PC-3 (cell line): ENCODE data around the gene S100A16. TPM values are rescaled to one million over a fixed set of nuclear protein-coding genes. Genes with fewer than 3 reads are reported as not detected.

Source experiments
- ATAC-seq: fragments of 200-7000 bp; cut with Tn5 transposase; 2 replicates; pipeline ENCODE4 v1.9.1; 2020; ENCODE audit warnings: mild to moderate bottlenecking, moderate library complexity
- BruUV-seq: library from RNA; stranded (reverse); fragments of 400-500 nt; replicated peaks from 2 replicates; lab custom pipeline; 2021; lab: Mats Ljungman, UMichigan
- CTCF ChIA-PET: fragments of 300-600 bp; sonication (Branson Sonifier 250); formaldehyde crosslinking; loops from one replicate; lab custom pipeline; 2022; ENCODE audit warnings: antibody characterized with exemption; lab: Charles Lee
- POLR2A ChIA-PET: fragments of 300-600 bp; sonication (Branson Sonifier 250); formaldehyde crosslinking; loops from one replicate; lab custom pipeline; 2022; ENCODE audit warnings: antibody characterized with exemption; ENCODE audit not compliant: unreplicated experiment; lab: Charles Lee
- DNase-seq: peaks from one replicate; pipeline ENCODE4 v3.0.0-alpha.2; 2015
- H2AFZ ChIP-seq: fragments of 300-600 bp; sonication (generic); 2 replicates; pipeline ENCODE4 v1.6.0; 2016; ENCODE audit warnings: antibody characterized with exemption, low read length
- H3F3A ChIP-seq: fragments of 300-600 bp; sonication (generic); one replicate; pipeline ENCODE4 v1.6.0; 2017; ENCODE audit warnings: antibody characterized with exemption, low read length, control low read depth, mild to moderate bottlenecking; ENCODE audit not compliant: unreplicated experiment
- H3K27ac ChIP-seq: fragments of 300-600 bp; sonication (generic); 2 replicates; pipeline ENCODE4 v1.5.1; 2016; ENCODE audit warnings: mild to moderate bottlenecking, low read length
- H3K27me3 ChIP-seq: fragments of 300-600 bp; sonication (generic); 2 replicates; pipeline ENCODE4 v1.6.1; 2016; ENCODE audit warnings: low read length, mixed read lengths
- H3K36me3 ChIP-seq: fragments of 300-600 bp; sonication (generic); 2 replicates; pipeline ENCODE4 v1.6.1; 2016; ENCODE audit warnings: low read depth, mixed run types, low read length, mixed read lengths
- H3K4me1 ChIP-seq: fragments of 300-600 bp; sonication (generic); 2 replicates; pipeline ENCODE4 v1.5.1; 2016; ENCODE audit warnings: low read length; ENCODE audit not compliant: insufficient read depth
- H3K4me2 ChIP-seq: fragments of 300-600 bp; sonication (generic); 2 replicates; pipeline ENCODE4 v1.6.0; 2016; ENCODE audit warnings: low read length
- H3K4me3 ChIP-seq: fragments of 300-600 bp; sonication (generic); 2 replicates; pipeline ENCODE4 v1.5.1; 2016; ENCODE audit warnings: mild to moderate bottlenecking, low read length, mixed read lengths
- H3K79me2 ChIP-seq: fragments of 300-600 bp; sonication (generic); 2 replicates; pipeline ENCODE4 v1.6.1; 2017; ENCODE audit warnings: low read length, mixed read lengths
- H3K9ac ChIP-seq: fragments of 300-600 bp; sonication (generic); 2 replicates; pipeline ENCODE4 v1.6.0; 2016; ENCODE audit warnings: mild to moderate bottlenecking, low read length
- H3K9me2 ChIP-seq: fragments of 300-600 bp; sonication (generic); replicated peaks from 2 replicates; pipeline ENCODE4 v1.6.1; 2016; ENCODE audit warnings: mixed run types, low read length, mixed read lengths
- H3K9me3 ChIP-seq: fragments of 300-600 bp; sonication (generic); 2 replicates; pipeline ENCODE4 v1.6.1; 2016; ENCODE audit warnings: low read length, mixed read lengths
- H4K20me1 ChIP-seq: fragments of 300-600 bp; sonication (generic); 2 replicates; pipeline ENCODE4 v1.6.1; 2016; ENCODE audit warnings: low read length, mixed read lengths
- EZH2 ChIP-seq: fragments of 300-600 bp; sonication (generic); IDR thresholded peaks from one replicate; pipeline ENCODE4 v1.6.1; 2017; ENCODE audit warnings: antibody characterized with exemption, mild to moderate bottlenecking, low read length; ENCODE audit not compliant: unreplicated experiment
- EZH2phosphoT487 ChIP-seq: fragments of 300-600 bp; sonication (generic); IDR thresholded peaks from 2 replicates; pipeline ENCODE4 v1.6.1; 2018; ENCODE audit warnings: mild to moderate bottlenecking, antibody characterized with exemption, low read length, borderline replicate concordance
- intact Hi-C: fragments of 100-400 bp; cut with micrococcal nuclease; formaldehyde crosslinking; loops from 2 replicates; pipeline ENCODE4 v1.9.0; 2023
- total RNA-seq: library from RNA; depleted of rRNA; stranded (reverse); fragments of >200 nt; gene quantifications from 2 replicates; pipeline ENCODE4 v1.2.3, GENCODE V29; 2014; rRNA removed
- TF ChIP-seq, protein P1 (sequence below): fragments of 300-600 bp; sonication (generic); conservative IDR thresholded peaks from 2 replicates; pipeline ENCODE4 v1.5.1; 2017; ENCODE audit warnings: antibody characterized with exemption, low read depth, mild to moderate bottlenecking, low read length

The S100A16 gene
- total RNA-seq, 1 experiment from 2014 or later, result 1,254 TPM

DNA sequence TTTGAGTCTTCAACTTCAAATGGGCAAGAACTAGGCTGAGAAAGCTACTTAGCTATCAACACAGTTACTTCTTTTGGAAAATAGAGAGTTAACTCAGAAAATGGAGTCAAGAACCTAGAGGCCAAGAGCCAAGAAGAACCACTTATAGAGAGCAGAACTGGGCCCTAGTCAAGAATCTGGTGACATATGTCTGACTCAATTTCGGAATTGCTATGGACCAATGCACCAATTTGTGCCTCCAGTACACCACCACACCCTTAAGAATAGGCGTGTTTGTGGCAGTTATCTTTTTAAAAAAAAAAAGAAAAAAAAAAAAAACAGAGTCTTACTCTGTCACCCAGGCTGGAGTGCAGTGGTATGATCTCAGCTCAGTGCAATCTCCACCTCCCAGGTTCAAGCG lies 55.1 kb downstream of the S100A16 start:
- Histone ChIP-seq H3K4me2 (no peak overlapping the region), H3K9ac (no peak overlapping the region), H2AFZ (no peak overlapping the region), H3K9me2 (no peaks in the 10 kb centered on the region), H3F3A (no peaks in the 10 kb centered on the region), H3K36me3 (no peaks in the 10 kb centered on the region), H3K27me3 (no peaks in the 10 kb centered on the region), H3K4me3 (no peak overlapping the region), H3K27ac (no peak overlapping the region), H4K20me1 (no peaks in the 10 kb centered on the region), H3K79me2 (peaks cover 9% of the 10 kb centered on the region; the same call in 1 of the 2 replicates), H3K9me3 (no peaks in the 10 kb centered on the region), H3K4me1 (peaks cover 5% of the 10 kb centered on the region; the same call in 1 of the 2 replicates)
- CTCF ChIA-PET, result interaction anchor here (0.5 to 0.6 kb wide), 2 partner anchors 18 to 227 kb away, joined by 3 to 5 read pairs; no protein-coding TSS in a partner anchor
- DNase-seq (no peak), ATAC-seq (peak; percentile 18; the same call in 1 of the 2 replicates)
- TF ChIP-seq EZH2phosphoT487, result no peak
- TF ChIP-seq, protein P1, sequence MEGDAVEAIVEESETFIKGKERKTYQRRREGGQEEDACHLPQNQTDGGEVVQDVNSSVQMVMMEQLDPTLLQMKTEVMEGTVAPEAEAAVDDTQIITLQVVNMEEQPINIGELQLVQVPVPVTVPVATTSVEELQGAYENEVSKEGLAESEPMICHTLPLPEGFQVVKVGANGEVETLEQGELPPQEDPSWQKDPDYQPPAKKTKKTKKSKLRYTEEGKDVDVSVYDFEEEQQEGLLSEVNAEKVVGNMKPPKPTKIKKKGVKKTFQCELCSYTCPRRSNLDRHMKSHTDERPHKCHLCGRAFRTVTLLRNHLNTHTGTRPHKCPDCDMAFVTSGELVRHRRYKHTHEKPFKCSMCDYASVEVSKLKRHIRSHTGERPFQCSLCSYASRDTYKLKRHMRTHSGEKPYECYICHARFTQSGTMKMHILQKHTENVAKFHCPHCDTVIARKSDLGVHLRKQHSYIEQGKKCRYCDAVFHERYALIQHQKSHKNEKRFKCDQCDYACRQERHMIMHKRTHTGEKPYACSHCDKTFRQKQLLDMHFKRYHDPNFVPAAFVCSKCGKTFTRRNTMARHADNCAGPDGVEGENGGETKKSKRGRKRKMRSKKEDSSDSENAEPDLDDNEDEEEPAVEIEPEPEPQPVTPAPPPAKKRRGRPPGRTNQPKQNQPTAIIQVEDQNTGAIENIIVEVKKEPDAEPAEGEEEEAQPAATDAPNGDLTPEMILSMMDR, result no peak
- no peak for TF ChIP-seq EZH2
- POLR2A ChIA-PET, result interaction anchor here (0.6 to 1.1 kb wide), 2 partner anchors 9 to 170 kb away, joined by 7 to 9 read pairs; partner anchors contain the start of gene INTS3
- intact Hi-C loops, result no loop called here
- BruUV-seq, result no TSS peak

Other genes starting within 250 kb of the S100A16 start
- gene S100A12, start 237.5 kb downstream of the S100A16 start, total RNA-seq, result not detected in 2 replicates
- 0.29 TPM in 1 of 2 replicates, not detected in the other for gene S100A8, start 222.1 kb downstream of the S100A16 start, total RNA-seq
- gene S100A7A, start 196.6 kb downstream of the S100A16 start, total RNA-seq, result not detected in 2 replicates
- not detected in 2 replicates for gene S100A7, start 152.5 kb downstream of the S100A16 start, total RNA-seq
- 1,818 and 2,572 TPM in 2 replicates for gene S100A6, start 77.1 kb downstream of the S100A16 start, total RNA-seq
- gene S100A5, start 72.2 kb downstream of the S100A16 start, total RNA-seq, result 2.5 and 6.3 TPM in 2 replicates
- 32.2 and 55.8 TPM in 2 replicates for gene S100A4, start 67.3 kb downstream of the S100A16 start, total RNA-seq
- gene S100A3, start 63.9 kb downstream of the S100A16 start, total RNA-seq, result 4.6 and 7.9 TPM in 2 replicates
- gene S100A2, start 47.3 kb downstream of the S100A16 start, total RNA-seq, result 358 and 373 TPM in 2 replicates
- gene S100A14, start 3.2 kb upstream of the S100A16 start, total RNA-seq, result 462 and 536 TPM in 2 replicates
- gene S100A13, start 14.4 kb upstream of the S100A16 start, total RNA-seq, result 307 and 350 TPM in 2 replicates
- 0.29 TPM in 1 of 2 replicates, not detected in the other for gene S100A1, start 15.3 kb upstream of the S100A16 start, total RNA-seq
- 101 and 112 TPM in 2 replicates for gene CHTOP, start 20.9 kb upstream of the S100A16 start, total RNA-seq
- 46.4 and 82.0 TPM in 2 replicates for gene SNAPIN, start 45.6 kb upstream of the S100A16 start, total RNA-seq
- gene ILF2, start 57.9 kb upstream of the S100A16 start, total RNA-seq, result 398 and 439 TPM in 2 replicates
- gene NPR1, start 65.6 kb upstream of the S100A16 start, total RNA-seq, result 0.46 and 0.84 TPM in 2 replicates
- 46.5 and 57.4 TPM in 2 replicates for gene INTS3, start 114.9 kb upstream of the S100A16 start, total RNA-seq
- 6.3 and 9.2 TPM in 2 replicates for gene SLC27A3, start 162.3 kb upstream of the S100A16 start, total RNA-seq